GM12872 (cell line): ENCODE measurements around the gene ORMDL3.

Experiments used
- TF ChIP-seq, protein P1 (sequence below): IDR thresholded peaks from 3 replicates; pipeline ENCODE4 v1.5.1; 2011; ENCODE audit warnings: low read depth, mild to moderate bottlenecking, low read length, moderate library complexity; ENCODE audit not compliant: insufficient read depth

The ORMDL3 gene

GRCh38 chr17:39927101-39927928, at the start of gene ORMDL3, which contains the start of gene LRRC3C:
ORMDL3 (minus strand) TSS chr17:39927601; CDS start chr17:39924203, 3,398 bp downstream.
LRRC3C (plus strand) TSS chr17:39927732; CDS start chr17:39941524, 13,792 bp downstream.
- TF ChIP-seq, protein P1, sequence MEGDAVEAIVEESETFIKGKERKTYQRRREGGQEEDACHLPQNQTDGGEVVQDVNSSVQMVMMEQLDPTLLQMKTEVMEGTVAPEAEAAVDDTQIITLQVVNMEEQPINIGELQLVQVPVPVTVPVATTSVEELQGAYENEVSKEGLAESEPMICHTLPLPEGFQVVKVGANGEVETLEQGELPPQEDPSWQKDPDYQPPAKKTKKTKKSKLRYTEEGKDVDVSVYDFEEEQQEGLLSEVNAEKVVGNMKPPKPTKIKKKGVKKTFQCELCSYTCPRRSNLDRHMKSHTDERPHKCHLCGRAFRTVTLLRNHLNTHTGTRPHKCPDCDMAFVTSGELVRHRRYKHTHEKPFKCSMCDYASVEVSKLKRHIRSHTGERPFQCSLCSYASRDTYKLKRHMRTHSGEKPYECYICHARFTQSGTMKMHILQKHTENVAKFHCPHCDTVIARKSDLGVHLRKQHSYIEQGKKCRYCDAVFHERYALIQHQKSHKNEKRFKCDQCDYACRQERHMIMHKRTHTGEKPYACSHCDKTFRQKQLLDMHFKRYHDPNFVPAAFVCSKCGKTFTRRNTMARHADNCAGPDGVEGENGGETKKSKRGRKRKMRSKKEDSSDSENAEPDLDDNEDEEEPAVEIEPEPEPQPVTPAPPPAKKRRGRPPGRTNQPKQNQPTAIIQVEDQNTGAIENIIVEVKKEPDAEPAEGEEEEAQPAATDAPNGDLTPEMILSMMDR, result no peak

GRCh38 chr17:39975801-39976200, 48.4 kb upstream of the ORMDL3 start:
- TF ChIP-seq, protein P1, result no peak

DNA sequence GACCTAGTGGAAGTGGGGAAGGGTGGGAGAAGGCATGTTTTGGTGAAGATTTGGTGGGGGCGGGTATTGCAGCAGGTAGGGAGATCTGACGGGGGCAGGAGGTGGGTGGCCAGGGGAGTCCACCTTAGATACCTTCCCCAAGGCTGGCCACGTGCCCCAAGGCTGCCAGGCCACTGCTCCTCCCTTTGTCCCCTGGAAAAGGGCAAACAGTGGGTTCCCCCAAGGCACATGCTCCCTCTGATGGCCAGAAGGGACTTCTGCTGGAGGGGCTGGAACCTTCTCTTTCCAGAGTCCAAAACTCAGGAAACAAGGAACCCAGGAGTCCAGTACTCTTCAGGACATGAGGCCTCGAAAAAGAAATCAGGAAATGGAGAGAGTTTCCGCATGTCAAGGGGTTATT, 47.0 kb upstream of the ORMDL3 start:
- TF ChIP-seq, protein P1, result no peak

GRCh38 chr17:39973496-39973895, 46.1 kb upstream of the ORMDL3 start:
- TF ChIP-seq, protein P1, result no peak

GRCh38 chr17:39972271-39972670, 44.9 kb upstream of the ORMDL3 start:
- TF ChIP-seq, protein P1, result no peak

- TF ChIP-seq, protein P1, result no peak
Measured at GRCh38 chr17:39971076-39971603, 43.7 kb upstream of the ORMDL3 start.

- TF ChIP-seq, protein P1, result no peak
Measured at GRCh38 chr17:39970157-39970692, 42.8 kb upstream of the ORMDL3 start.
